T-helper 1 cell treated with Interleukin-12 subunit alpha and Interleukin-12 subunit beta and Interleukin-4 antibody, amounts not matched to agents 30 μg/mL and 1 μg/mL, for 36 hours (primary cell): ENCODE measurements around the gene NAA80.

Source experiments
- H3K27ac Mint-ChIP-seq: one replicate; pipeline ENCODE4 v1.8.0; 2021; ENCODE audit warnings: mild to moderate bottlenecking, mixed read lengths
- H3K27me3 Mint-ChIP-seq: one replicate; pipeline ENCODE4 v1.8.0; 2021; ENCODE audit warnings: low read depth, mixed read lengths
- H3K36me3 Mint-ChIP-seq: one replicate; pipeline ENCODE4 v1.8.0; 2021; ENCODE audit warnings: low read depth, mixed read lengths
- H3K4me1 Mint-ChIP-seq: one replicate; pipeline ENCODE4 v1.8.0; 2021; ENCODE audit warnings: low read depth, mixed read lengths
- H3K4me3 Mint-ChIP-seq: one replicate; pipeline ENCODE4 v1.8.0; 2021; ENCODE audit warnings: mild to moderate bottlenecking, moderate library complexity, mixed read lengths
- H3K9me3 Mint-ChIP-seq: one replicate; pipeline ENCODE4 v1.8.0; 2021; ENCODE audit warnings: mixed read lengths

Gene NAA80

DNA sequence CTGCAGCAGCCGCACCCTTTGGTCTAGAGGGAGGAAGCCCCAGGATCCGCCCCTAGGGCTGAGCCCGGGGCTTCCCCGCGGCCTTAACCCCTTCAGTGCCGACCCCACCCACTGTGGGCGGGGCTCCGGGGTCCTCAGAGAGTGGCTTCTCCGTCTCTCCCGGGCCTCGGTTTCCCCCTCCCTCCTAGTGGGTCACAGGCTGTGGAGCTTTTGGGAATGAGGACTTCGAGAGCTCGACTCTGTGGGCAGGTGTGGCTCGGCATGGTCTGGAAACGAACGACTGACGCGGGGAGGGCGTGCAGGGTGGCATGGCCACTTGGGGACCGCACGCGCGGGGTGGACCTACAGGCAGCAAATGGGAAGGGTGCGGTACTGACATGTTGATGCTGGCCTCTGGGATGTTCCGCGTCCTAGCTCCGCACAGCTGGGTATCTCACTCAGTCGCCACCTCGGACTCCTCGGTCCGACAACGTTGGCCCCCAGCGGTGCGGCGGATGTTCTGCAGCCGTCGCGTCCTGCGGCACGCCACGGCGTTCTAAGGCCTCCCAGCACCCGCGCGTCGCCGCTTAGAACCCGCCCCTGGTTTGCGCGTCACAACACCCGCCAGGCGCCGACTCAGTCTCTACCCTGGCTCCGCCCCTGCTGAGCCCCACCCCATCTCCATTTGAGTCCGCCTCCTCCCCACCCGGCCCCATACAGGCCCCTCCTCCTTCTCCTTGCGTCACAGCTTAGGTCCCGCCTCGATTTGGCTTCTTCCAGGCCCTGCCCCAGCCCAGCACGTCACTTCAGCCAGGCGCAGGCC is at the start of gene NAA80, which contains the start of gene HYAL3:
TSS of gene NAA80 (minus strand) at position 570 of the 802 bp plus-strand sequence. CDS start 1,942 bp downstream, outside the sequence.
TSS of gene HYAL3 (minus strand) at position 570 of the 802 bp plus-strand sequence. CDS start 3,803 bp downstream, outside the sequence.
- H3K4me3 Mint-ChIP-seq: peak within 1 kb of the TSS; percentile 96
- no peaks in the 10 kb centered on the region for H3K9me3 Mint-ChIP-seq
- H3K27ac Mint-ChIP-seq: peak within 1 kb of the TSS; percentile 95
- peaks cover 3% of the 10 kb centered on the region for H3K36me3 Mint-ChIP-seq
- H3K27me3 Mint-ChIP-seq: no peaks in the 10 kb centered on the region
- peaks cover 24% of the 10 kb centered on the region for H3K4me1 Mint-ChIP-seq

DNA sequence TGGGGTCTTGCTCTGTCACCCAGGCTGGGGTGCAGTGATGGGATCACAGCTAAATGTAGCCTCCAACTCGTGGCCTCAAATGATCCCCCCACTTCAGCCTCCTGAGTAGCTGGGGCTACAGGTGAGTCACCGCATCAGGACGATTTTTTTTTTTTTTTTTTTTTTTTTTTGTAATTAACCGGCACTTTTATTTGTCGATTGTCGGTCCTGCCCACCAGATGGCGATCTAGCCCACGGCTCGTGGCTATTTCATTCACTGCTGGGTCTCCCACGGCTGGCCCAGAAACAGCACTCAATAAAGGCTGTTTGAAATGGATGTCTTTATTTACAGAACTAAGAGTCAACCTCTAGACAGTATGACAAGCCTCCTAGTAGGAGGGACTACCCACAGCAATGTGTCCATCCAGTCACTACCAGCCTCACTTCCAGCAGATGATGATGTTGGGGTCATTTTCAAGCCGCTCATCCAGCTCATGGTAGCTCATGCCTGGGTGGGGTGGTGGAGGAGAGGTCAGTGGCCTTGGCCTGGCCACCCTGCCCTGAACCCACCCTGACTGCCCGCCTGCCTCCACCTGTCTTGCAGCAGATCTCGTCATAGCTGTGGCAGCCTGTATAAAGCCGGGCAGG is 48.1 kb upstream of the NAA80 start:
- Mint-ChIP-seq H3K36me3 (peaks cover 26% of the 10 kb centered on the region), H3K4me1 (peaks cover 44% of the 10 kb centered on the region), H3K27ac (no peak overlapping the region), H3K9me3 (no peaks in the 10 kb centered on the region), H3K4me3 (no peak overlapping the region), H3K27me3 (no peaks in the 10 kb centered on the region)

DNA sequence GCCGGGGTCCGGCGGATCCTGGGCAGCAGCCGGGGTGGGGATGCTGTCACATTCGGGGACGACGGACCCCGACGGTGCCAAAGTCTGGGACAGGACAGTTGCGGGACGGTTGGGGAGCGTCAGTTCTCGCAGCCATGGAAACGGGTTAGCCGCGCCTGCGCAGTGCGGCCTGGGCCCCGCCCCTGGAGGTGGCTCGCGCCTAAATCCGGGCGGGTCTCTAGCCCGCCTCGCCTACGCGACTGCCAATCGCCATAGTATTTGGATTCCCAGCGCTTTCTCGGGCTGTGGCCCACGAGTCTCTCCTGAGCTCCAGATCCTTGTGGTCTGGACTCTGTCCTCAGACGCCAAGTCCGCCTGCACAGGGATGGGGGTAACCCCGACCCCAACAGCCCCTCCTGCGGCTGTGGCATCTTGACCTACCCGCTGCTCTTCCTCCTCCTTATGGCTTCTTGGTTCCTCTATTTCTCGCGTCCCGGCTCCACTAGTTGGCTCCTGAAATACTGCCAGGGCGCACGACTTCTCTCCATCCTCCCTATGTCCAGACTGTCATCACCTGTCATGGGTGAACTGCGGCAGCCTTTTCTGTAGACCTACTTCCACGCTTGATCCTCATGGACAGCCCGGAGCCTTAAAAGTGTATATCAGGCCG is 46.5 kb upstream of the NAA80 start, which contains the start of gene ZMYND10:
TSS of gene ZMYND10 (minus strand) at position 147 of the 649 bp plus-strand sequence. CDS start 153 bp downstream, outside the sequence.
- Mint-ChIP-seq H3K4me1 (peaks cover 39% of the 10 kb centered on the region), H3K4me3 (peak within 1 kb of the TSS; percentile 85), H3K36me3 (peaks cover 20% of the 10 kb centered on the region), H3K27ac (peak within 1 kb of the TSS; percentile 36), H3K9me3 (no peaks in the 10 kb centered on the region), H3K27me3 (no peaks in the 10 kb centered on the region)

- H3K9me3 Mint-ChIP-seq: no peaks in the 10 kb centered on the region
- no peak overlapping the region for H3K27ac Mint-ChIP-seq
- no peaks in the 10 kb centered on the region for H3K27me3 Mint-ChIP-seq
- no peak overlapping the region for H3K4me3 Mint-ChIP-seq
- peaks cover 34% of the 10 kb centered on the region for H3K4me1 Mint-ChIP-seq
- peaks cover 18% of the 10 kb centered on the region for H3K36me3 Mint-ChIP-seq
These were observed 45.8 kb upstream of the NAA80 start for GRCh38 chr3:50345008-50345407.

- Mint-ChIP-seq H3K27ac (peak overlapping the region; percentile 41), H3K4me3 (no peak overlapping the region), H3K36me3 (peaks cover 23% of the 10 kb centered on the region), H3K27me3 (no peaks in the 10 kb centered on the region), H3K9me3 (no peaks in the 10 kb centered on the region), H3K4me1 (peaks cover 35% of the 10 kb centered on the region)
These were observed 43.8 kb upstream of the NAA80 start for GRCh38 chr3:50342813-50343633.

DNA sequence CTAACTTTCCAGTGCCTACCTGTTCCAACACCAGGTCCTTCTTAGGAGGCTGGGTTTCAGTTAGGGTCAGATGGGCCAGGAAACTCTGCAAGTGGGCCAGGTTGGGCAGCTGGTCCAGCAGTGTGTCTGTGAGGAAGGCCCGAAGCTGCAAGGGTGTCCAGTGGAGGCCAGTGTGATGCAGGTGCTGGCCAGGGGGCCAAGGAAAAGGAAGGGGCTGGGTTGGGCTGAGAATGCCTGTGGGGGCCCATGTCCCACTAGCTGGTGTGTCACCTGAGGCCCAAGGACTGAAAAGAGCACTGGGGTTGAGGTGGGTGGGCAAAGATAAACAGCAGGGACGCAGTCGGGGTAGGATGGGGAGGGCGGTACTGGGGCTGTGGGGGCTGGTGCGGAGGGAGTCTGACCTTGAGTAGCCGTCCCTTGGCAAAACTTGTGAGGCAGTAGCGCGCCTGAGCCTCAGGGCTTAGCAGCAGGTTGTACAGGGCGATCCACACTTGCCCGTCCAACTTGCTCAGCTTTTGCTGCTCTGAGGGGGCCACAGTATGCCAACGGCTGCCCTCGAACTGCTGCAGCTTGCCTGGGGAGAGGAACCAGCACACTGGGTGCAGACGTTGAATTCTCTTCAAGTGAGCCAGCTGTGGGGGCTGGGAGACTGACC is 42.9 kb upstream of the NAA80 start:
- peak overlapping the region; percentile 62 for H3K27ac Mint-ChIP-seq
- H3K36me3 Mint-ChIP-seq: peaks cover 18% of the 10 kb centered on the region
- H3K9me3 Mint-ChIP-seq: no peaks in the 10 kb centered on the region
- H3K27me3 Mint-ChIP-seq: no peaks in the 10 kb centered on the region
- no peak overlapping the region for H3K4me3 Mint-ChIP-seq
- H3K4me1 Mint-ChIP-seq: peaks cover 30% of the 10 kb centered on the region

GRCh38 chr3:50341537-50341936 is 42.3 kb upstream of the NAA80 start:
- H3K36me3 Mint-ChIP-seq: peaks cover 19% of the 10 kb centered on the region
- peaks cover 31% of the 10 kb centered on the region for H3K4me1 Mint-ChIP-seq
- no peaks in the 10 kb centered on the region for H3K27me3 Mint-ChIP-seq
- H3K27ac Mint-ChIP-seq: peak overlapping the region; percentile 88
- peak overlapping the region; percentile 78 for H3K4me3 Mint-ChIP-seq
- H3K9me3 Mint-ChIP-seq: no peaks in the 10 kb centered on the region

DNA sequence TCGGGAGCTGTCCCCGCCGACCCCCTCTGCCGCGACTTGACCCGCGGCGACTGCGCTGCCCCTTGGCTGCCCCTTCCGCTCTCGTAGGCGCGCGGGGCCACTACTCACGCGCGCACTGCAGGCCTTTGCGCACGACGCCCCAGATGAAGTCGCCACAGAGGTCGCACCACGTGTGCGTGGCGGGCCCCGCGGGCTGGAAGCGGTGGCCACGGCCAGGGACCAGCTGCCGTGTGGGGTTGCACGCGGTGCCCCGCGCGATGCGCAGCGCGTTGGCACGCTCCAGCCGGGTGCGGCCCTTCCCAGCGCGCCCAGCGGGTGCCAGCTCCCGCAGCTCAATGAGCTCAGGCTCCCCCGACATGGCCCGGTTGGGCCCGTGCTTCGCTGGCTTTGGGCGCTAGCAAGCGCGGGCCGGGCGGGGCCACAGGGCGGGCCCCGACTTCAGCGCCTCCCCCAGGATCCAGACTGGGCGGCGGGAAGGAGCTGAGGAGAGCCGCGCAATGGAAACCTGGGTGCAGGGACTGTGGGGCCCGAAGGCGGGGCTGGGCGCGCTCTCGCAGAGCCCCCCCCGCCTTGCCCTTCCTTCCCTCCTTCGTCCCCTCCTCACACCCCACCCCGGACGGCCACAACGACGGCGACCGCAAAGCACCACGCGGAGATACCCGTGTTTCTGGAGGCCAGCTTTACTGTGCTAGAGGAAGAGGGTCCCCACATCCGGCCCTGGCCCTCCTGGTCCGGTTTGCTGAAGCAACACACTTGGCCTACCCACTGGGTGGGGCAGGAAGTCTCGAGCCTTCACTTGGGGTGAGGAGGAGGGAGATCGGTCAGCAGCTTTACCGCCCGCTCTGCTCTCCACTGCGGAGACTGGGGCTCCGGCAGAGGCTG is 41.5 kb upstream of the NAA80 start, which contains the start of gene RASSF1:
TSS of gene RASSF1 (minus strand) at position 389 of the 882 bp plus-strand sequence. CDS start at position 358, 31 bp downstream.
- H3K27me3 Mint-ChIP-seq: no peaks in the 10 kb centered on the region

GRCh38 chr3:50340147-50340447 is 40.9 kb upstream of the NAA80 start:
- Mint-ChIP-seq H3K4me3 (peak overlapping the region; percentile 95), H3K4me1 (peaks cover 36% of the 10 kb centered on the region), H3K9me3 (no peaks in the 10 kb centered on the region), H3K27ac (peak overlapping the region; percentile 94), H3K27me3 (no peaks in the 10 kb centered on the region), H3K36me3 (peaks cover 31% of the 10 kb centered on the region)

More for the DNA sequence above, 41.5 kb upstream of the NAA80 start, which contains the start of gene RASSF1:
- peak within 1 kb of the TSS; percentile 95 for H3K4me3 Mint-ChIP-seq
- H3K4me1 Mint-ChIP-seq: peaks cover 35% of the 10 kb centered on the region
- H3K36me3 Mint-ChIP-seq: peaks cover 27% of the 10 kb centered on the region
- H3K9me3 Mint-ChIP-seq: no peaks in the 10 kb centered on the region
- peak within 1 kb of the TSS; percentile 94 for H3K27ac Mint-ChIP-seq

GRCh38 chr3:50339485-50340146 is 40.4 kb upstream of the NAA80 start:
- Mint-ChIP-seq H3K36me3 (peaks cover 31% of the 10 kb centered on the region), H3K27me3 (no peaks in the 10 kb centered on the region), H3K27ac (peak overlapping the region; percentile 94), H3K4me1 (peaks cover 36% of the 10 kb centered on the region), H3K4me3 (peak overlapping the region; percentile 95), H3K9me3 (no peaks in the 10 kb centered on the region)

DNA sequence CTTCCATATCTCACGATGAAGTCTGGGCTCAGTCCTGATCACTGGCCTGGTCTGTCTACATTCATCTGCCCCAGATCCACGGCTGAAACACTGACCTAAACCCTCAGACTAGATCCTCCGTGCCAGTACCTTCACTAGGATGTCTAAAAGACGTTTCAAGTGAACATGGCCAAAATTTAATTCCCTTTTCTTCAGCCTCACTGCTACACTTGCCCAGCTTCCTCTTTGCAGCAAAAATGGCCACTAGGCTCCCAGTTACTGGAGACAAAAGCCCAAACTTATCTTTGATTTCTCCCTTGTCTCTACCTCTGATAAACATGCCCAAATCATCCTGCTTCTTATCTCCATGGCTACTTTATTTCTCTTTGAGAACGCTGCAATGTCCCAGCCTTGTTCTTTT is 39.8 kb upstream of the NAA80 start:
- H3K27me3 Mint-ChIP-seq: no peaks in the 10 kb centered on the region
- peak overlapping the region; percentile 95 for H3K4me3 Mint-ChIP-seq
- peak overlapping the region; percentile 94 for H3K27ac Mint-ChIP-seq
- peaks cover 31% of the 10 kb centered on the region for H3K36me3 Mint-ChIP-seq
- H3K4me1 Mint-ChIP-seq: peaks cover 41% of the 10 kb centered on the region
- no peaks in the 10 kb centered on the region for H3K9me3 Mint-ChIP-seq

- no peaks in the 10 kb centered on the region for H3K27me3 Mint-ChIP-seq
- peak overlapping the region; percentile 95 for H3K4me3 Mint-ChIP-seq
- no peaks in the 10 kb centered on the region for H3K9me3 Mint-ChIP-seq
- peaks cover 31% of the 10 kb centered on the region for H3K36me3 Mint-ChIP-seq
- H3K4me1 Mint-ChIP-seq: peaks cover 46% of the 10 kb centered on the region
- H3K27ac Mint-ChIP-seq: peak overlapping the region; percentile 94
These were observed 38.1 kb upstream of the NAA80 start for GRCh38 chr3:50337175-50337861.
